Neural progenitor cell (in vitro differentiated cells): Measurements from ENCODE around the gene UTS2. TPM values are rescaled to one million over a fixed set of nuclear protein-coding genes. Genes with fewer than 3 reads are reported as not detected.

Source experiments
- DNase-seq: peaks from one replicate; pipeline ENCODE4 v3.0.0-alpha.2; 2016; ENCODE audit warnings: low spot score
- H2AFZ ChIP-seq: fragments of 200-600 bp; sonication (generic); replicated peaks from 2 replicates; pipeline ENCODE4 v1.6.1; 2016; ENCODE audit warnings: antibody characterized with exemption
- H3F3A ChIP-seq: fragments of 200-600 bp; sonication (generic); 2 replicates; pipeline ENCODE4 v1.6.1; 2016; ENCODE audit warnings: antibody characterized with exemption, low read depth
- H3K27ac ChIP-seq: fragments of 200-600 bp; sonication (generic); 2 replicates; pipeline ENCODE4 v1.5.1; 2016; ENCODE audit warnings: mild to moderate bottlenecking
- H3K27me3 ChIP-seq: fragments of 200-600 bp; sonication (generic); 2 replicates; pipeline ENCODE4 v1.6.1; 2016; ENCODE audit warnings: mild to moderate bottlenecking, moderate library complexity
- H3K36me3 ChIP-seq: fragments of 200-600 bp; sonication (generic); 2 replicates; pipeline ENCODE4 v1.5.1; 2016
- H3K4me1 ChIP-seq: fragments of 200-600 bp; sonication (generic); 2 replicates; pipeline ENCODE4 v1.6.1; 2016; ENCODE audit warnings: mixed run types
- H3K4me2 ChIP-seq: fragments of 200-600 bp; sonication (generic); 2 replicates; pipeline ENCODE4 v1.6.1; 2016
- H3K4me3 ChIP-seq: fragments of 200-600 bp; sonication (generic); 2 replicates; pipeline ENCODE4 v1.5.1; 2016
- H3K79me2 ChIP-seq: fragments of 200-600 bp; sonication (generic); 2 replicates; pipeline ENCODE4 v1.6.1; 2016; ENCODE audit warnings: low read depth
- H3K9ac ChIP-seq: fragments of 200-600 bp; sonication (generic); 2 replicates; pipeline ENCODE4 v1.6.1; 2016
- H3K9me3 ChIP-seq: fragments of 200-600 bp; sonication (generic); 2 replicates; pipeline ENCODE4 v1.5.1; 2016; ENCODE audit warnings: low read depth
- H4K20me1 ChIP-seq: fragments of 200-600 bp; sonication (generic); 2 replicates; pipeline ENCODE4 v1.6.1; 2016; ENCODE audit warnings: low read depth
- H3K27ac Mint-ChIP-seq: 3 replicates; pipeline ENCODE4 v1.8.0; 2021; ENCODE audit warnings: mixed read lengths
- H3K27me3 Mint-ChIP-seq: 2 replicates; pipeline ENCODE4 v1.8.0; 2022; ENCODE audit warnings: low read depth, mild to moderate bottlenecking, inconsistent platforms, moderate library complexity, mixed read lengths; ENCODE audit not compliant: insufficient read depth
- H3K36me3 Mint-ChIP-seq: 3 replicates; pipeline ENCODE4 v1.8.0; 2021; ENCODE audit warnings: mixed read lengths
- H3K4me1 Mint-ChIP-seq: 3 replicates; pipeline ENCODE4 v1.8.0; 2021; ENCODE audit warnings: mixed read lengths
- H3K4me3 Mint-ChIP-seq: 3 replicates; pipeline ENCODE4 v1.8.0; 2021; ENCODE audit warnings: mild to moderate bottlenecking, moderate library complexity, mixed read lengths
- H3K9me3 Mint-ChIP-seq: 3 replicates; pipeline ENCODE4 v1.8.0; 2020; ENCODE audit warnings: mixed read lengths
- CTCF ChIP-seq: fragments of 200-600 bp; sonication (generic); IDR thresholded peaks from 2 replicates; pipeline ENCODE4 v1.5.1; 2017; ENCODE audit warnings: antibody characterized with exemption, mild to moderate bottlenecking
- EZH2 ChIP-seq: fragments of 200-600 bp; sonication (generic); IDR thresholded peaks from 2 replicates; pipeline ENCODE4 v1.6.1; 2017; ENCODE audit warnings: antibody characterized with exemption, mild to moderate bottlenecking, moderate library complexity
- EZH2phosphoT487 ChIP-seq: fragments of 200-600 bp; sonication (generic); IDR thresholded peaks from 2 replicates; pipeline ENCODE4 v1.6.1; 2017; ENCODE audit warnings: antibody characterized with exemption
- total RNA-seq: library from RNA; depleted of rRNA; stranded (reverse); fragments of >200 nt; gene quantifications from 2 replicates; pipeline ENCODE4 v1.2.3, GENCODE V29; 2015; ENCODE audit warnings: low replicate concordance

UTS2 gene
- total RNA-seq, 1 donor from 2014 or later: not detected

GRCh38 chr1:7885513-7886404 is 32.9 kb upstream of the UTS2 start:
- no peak for TF ChIP-seq CTCF
- TF ChIP-seq EZH2: no peak
- no peak for TF ChIP-seq EZH2phosphoT487
- Histone ChIP-seq H3K36me3 (no peaks in the 10 kb centered on the region), H3K27ac (no peak overlapping the region), H3F3A (no peaks in the 10 kb centered on the region), H3K4me3 (no peak overlapping the region), H3K9me3 (no peaks in the 10 kb centered on the region), H4K20me1 (no peaks in the 10 kb centered on the region), H2AFZ (no peak overlapping the region), H3K27me3 (no peaks in the 10 kb centered on the region), H3K9ac (no peak overlapping the region), H3K4me1 (no peaks in the 10 kb centered on the region), H3K4me2 (no peak overlapping the region), H3K79me2 (no peaks in the 10 kb centered on the region)
- no peak for DNase-seq
- no peak overlapping the region for H3K4me3 Mint-ChIP-seq
- H3K9me3 Mint-ChIP-seq: peaks cover 5% of the 10 kb centered on the region
- no peak overlapping the region for H3K27ac Mint-ChIP-seq
- H3K27me3 Mint-ChIP-seq: peaks cover 14% of the 10 kb centered on the region
- no peaks in the 10 kb centered on the region for H3K36me3 Mint-ChIP-seq
- H3K4me1 Mint-ChIP-seq: no peaks in the 10 kb centered on the region

GRCh38 chr1:7884757-7885156 is 31.9 kb upstream of the UTS2 start:
- H3K4me3 Mint-ChIP-seq: peak overlapping the region; percentile 1
- H3K27me3 ChIP-seq: no peaks in the 10 kb centered on the region
- TF ChIP-seq EZH2 (no peak), CTCF (no peak)
- H3K4me1 Mint-ChIP-seq: no peaks in the 10 kb centered on the region
- peaks cover 5% of the 10 kb centered on the region for H3K9me3 Mint-ChIP-seq
- no peak overlapping the region for H3K9ac ChIP-seq
- H3K4me2 ChIP-seq: no peak overlapping the region
- H3K36me3 ChIP-seq: no peaks in the 10 kb centered on the region
- peaks cover 9% of the 10 kb centered on the region for H3K27me3 Mint-ChIP-seq
- H3K4me3 ChIP-seq: no peak overlapping the region
- no peaks in the 10 kb centered on the region for H3K36me3 Mint-ChIP-seq
- no peaks in the 10 kb centered on the region for H3K9me3 ChIP-seq
- no peaks in the 10 kb centered on the region for H3F3A ChIP-seq
- no peaks in the 10 kb centered on the region for H3K79me2 ChIP-seq
- no peak overlapping the region for H3K27ac Mint-ChIP-seq
- no peaks in the 10 kb centered on the region for H4K20me1 ChIP-seq
- no peak overlapping the region for H2AFZ ChIP-seq
- H3K27ac ChIP-seq: no peak overlapping the region
- no peak for DNase-seq
- H3K4me1 ChIP-seq: no peaks in the 10 kb centered on the region

- H3K4me1 Mint-ChIP-seq: no peaks in the 10 kb centered on the region
- H3K9me3 ChIP-seq: peaks cover 6% of the 10 kb centered on the region
- H3K27me3 ChIP-seq: no peaks in the 10 kb centered on the region
- H2AFZ ChIP-seq: no peak overlapping the region
- no peak overlapping the region for H3K27ac Mint-ChIP-seq
- H3K9ac ChIP-seq: no peak overlapping the region
- H3K36me3 Mint-ChIP-seq: no peaks in the 10 kb centered on the region
- H3K79me2 ChIP-seq: no peaks in the 10 kb centered on the region
- H3K27ac ChIP-seq: no peak overlapping the region
- H3K9me3 Mint-ChIP-seq: peaks cover 23% of the 10 kb centered on the region
- no peaks in the 10 kb centered on the region for H3K4me1 ChIP-seq
- H3F3A ChIP-seq: no peaks in the 10 kb centered on the region
- no peak overlapping the region for H3K4me3 Mint-ChIP-seq
- TF ChIP-seq EZH2phosphoT487 (no peak), CTCF (no peak), EZH2 (no peak)
- no peak overlapping the region for H3K4me2 ChIP-seq
- DNase-seq: no peak
- H4K20me1 ChIP-seq: no peaks in the 10 kb centered on the region
- H3K4me3 ChIP-seq: no peak overlapping the region
- H3K36me3 ChIP-seq: no peaks in the 10 kb centered on the region
- H3K27me3 Mint-ChIP-seq: peaks cover 2% of the 10 kb centered on the region
These were observed 26.4 kb upstream of the UTS2 start for GRCh38 chr1:7879228-7879627.
